NCI-H1417 treated with DMSO at 0.1 percent for 48 hours (cell line): ENCODE measurements around the gene YIPF5.

Source experiments
- DNase-seq: peaks from one replicate; lab custom pipeline; 2025; lab: John Stamatoyannopoulos, UW

YIPF5 gene

GRCh38 chr5:144122641-144123040 is 47.8 kb downstream of the YIPF5 start:
- DNase-seq, result no peak

DNA sequence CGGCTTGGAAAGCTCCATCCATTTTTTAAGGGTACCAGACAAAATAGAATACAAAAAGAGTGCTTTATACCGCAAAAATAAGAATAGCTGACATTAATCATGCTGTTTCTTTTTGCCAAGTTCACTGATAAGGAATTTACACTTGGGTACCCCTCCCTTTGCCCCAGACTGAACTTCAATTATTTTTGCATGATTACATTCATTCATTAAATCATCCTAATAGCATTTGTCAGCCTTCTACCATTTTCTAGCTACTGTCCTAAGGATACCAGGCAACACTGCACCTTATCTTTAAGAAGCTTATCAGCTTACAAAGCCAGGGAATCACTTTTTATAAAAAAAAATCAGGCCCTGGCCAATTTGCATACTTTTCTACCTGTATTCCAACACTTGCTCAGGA is 48.4 kb downstream of the YIPF5 start:
- DNase-seq, result no peak

GRCh38 chr5:144121577-144121976 is 48.9 kb downstream of the YIPF5 start:
- no peak for DNase-seq

GRCh38 chr5:144120661-144121180 is 49.7 kb downstream of the YIPF5 start:
- no peak for DNase-seq

DNA sequence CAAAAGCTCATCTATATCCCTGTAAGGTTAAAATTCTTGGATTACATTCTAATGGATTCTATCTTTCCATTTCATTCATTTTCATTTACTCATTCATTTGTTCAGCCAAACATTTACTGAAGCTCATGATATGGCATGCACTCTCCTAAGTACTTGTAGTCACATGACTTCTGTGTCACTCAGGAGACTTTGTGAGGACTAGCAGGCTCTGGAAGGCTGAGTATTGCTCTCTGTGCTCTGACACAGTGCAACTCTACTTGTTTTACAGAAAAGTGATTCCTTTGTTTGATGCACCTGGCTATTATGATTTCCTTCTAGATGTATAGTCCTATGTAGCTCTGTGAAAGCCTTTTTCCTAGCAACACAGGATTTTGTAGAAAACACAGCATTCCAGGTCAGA is 53.0 kb downstream of the YIPF5 start:
- DNase-seq, result no peak

- no peak for DNase-seq
Observed at GRCh38 chr5:144114571-144114970, 55.9 kb downstream of the YIPF5 start.
